Panc1 (cell line): ENCODE results near the gene CD276. TPM values are rescaled to one million over a fixed set of nuclear protein-coding genes. Genes with fewer than 3 reads are reported as not detected.

Experiments
- ATAC-seq: fragments of 200-7000 bp; cut with Tn5 transposase; 2 replicates; pipeline ENCODE4 v1.9.1; 2020; ENCODE audit warnings: mild to moderate bottlenecking, moderate library complexity
- BruUV-seq: library from RNA; stranded (reverse); fragments of 400-500 nt; replicated peaks from 2 replicates; lab custom pipeline; 2021; lab: Mats Ljungman, UMichigan
- CTCF ChIA-PET: fragments of 300-600 bp; sonication (Branson Sonifier 250); formaldehyde crosslinking; loops from one replicate; lab custom pipeline; 2022; ENCODE audit warnings: antibody characterized with exemption; lab: Charles Lee
- POLR2A ChIA-PET: fragments of 300-600 bp; sonication (Branson Sonifier 250); formaldehyde crosslinking; loops from one replicate; lab custom pipeline; 2022; ENCODE audit warnings: antibody characterized with exemption; lab: Charles Lee
- DNase-seq: peaks from one replicate; pipeline ENCODE4 v3.0.0-alpha.2; 2010; ENCODE audit warnings: low read depth, low spot score
- H3K27ac ChIP-seq: 2 replicates; pipeline ENCODE4 v1.5.1; 2011; ENCODE audit warnings: mild to moderate bottlenecking, low read length, inconsistent platforms
- H3K27me3 ChIP-seq: fragments of 200-500 bp; sonication (Bioruptor generic); 2 replicates; pipeline ENCODE4 v1.6.0; 2014; ENCODE audit warnings: low read length, inconsistent platforms; ENCODE audit not compliant: control insufficient read depth, insufficient read depth
- H3K36me3 ChIP-seq: fragments of 200-500 bp; sonication (Bioruptor generic); 2 replicates; pipeline ENCODE4 v1.5.1; 2014; ENCODE audit warnings: inconsistent platforms, mild to moderate bottlenecking, low read length, moderate library complexity; ENCODE audit not compliant: control insufficient read depth, insufficient read depth
- H3K4me1 ChIP-seq: 2 replicates; pipeline ENCODE4 v1.5.1; 2011; ENCODE audit warnings: inconsistent platforms, mild to moderate bottlenecking, low read length, moderate library complexity; ENCODE audit not compliant: control insufficient read depth, insufficient read depth
- H3K4me3 ChIP-seq, 2 experiments: 2 replicates each; pipeline ENCODE4 v1.5.1; 2011 to 2012; ENCODE audit warnings: low read depth in 2 of 2, low read length in 2 of 2, mild to moderate bottlenecking in 2 of 2, inconsistent platforms in 1 of 2, moderate library complexity in 1 of 2
- H3K9me3 ChIP-seq: fragments of 200-500 bp; sonication (Bioruptor generic); 2 replicates; pipeline ENCODE4 v1.5.1; 2014; ENCODE audit warnings: low read depth, mild to moderate bottlenecking, inconsistent platforms, low read length, moderate library complexity; ENCODE audit not compliant: control insufficient read depth, insufficient read depth
- CTCF ChIP-seq: fragments of 450-650 bp; IDR thresholded peaks from 2 replicates; pipeline ENCODE4 v1.5.1; 2017; ENCODE audit warnings: mild to moderate bottlenecking
- POLR2AphosphoS5 ChIP-seq: IDR thresholded peaks from 2 replicates; pipeline ENCODE4 v1.6.1; 2012; ENCODE audit warnings: mild to moderate bottlenecking, low read depth, low read length, moderate library complexity
- SIN3A ChIP-seq: IDR thresholded peaks from 2 replicates; pipeline ENCODE4 v1.6.1; 2012; ENCODE audit warnings: low read depth, mild to moderate bottlenecking, low read length, moderate library complexity, borderline replicate concordance; ENCODE audit not compliant: insufficient read depth
- TCF7L2 ChIP-seq: IDR thresholded peaks from 2 replicates; pipeline ENCODE4 v1.6.1; 2011; ENCODE audit warnings: mild to moderate bottlenecking, low read depth, low read length, inconsistent platforms
- in situ Hi-C: cut with HindIII; loops from 2 replicates; pipeline ENCODE4 v1.10.0; 2016; ENCODE audit warnings: low sequenced_read_pairs, low pct_unique_long_range_greater_than_20kb
- intact Hi-C: fragments of 100-400 bp; cut with micrococcal nuclease; formaldehyde crosslinking; loops from one replicate; pipeline ENCODE4 v1.10.0; 2022; ENCODE audit not compliant: unreplicated experiment
- total RNA-seq: library from RNA; stranded (reverse); gene quantifications from one replicate; pipeline ENCODE4 v1.2.1, GENCODE V29; 2021; ENCODE audit not compliant: unreplicated experiment
- TF ChIP-seq, protein P1 (sequence below), 2 experiments: IDR thresholded peaks; 2 replicates each; pipeline ENCODE4 v1.6.1; 2011 to 2012; ENCODE audit warnings: low read depth in 2 of 2, control low read depth in 1 of 2, low read length in 1 of 2, mild to moderate bottlenecking in 1 of 2, moderate library complexity in 1 of 2; ENCODE audit not compliant: insufficient read depth in 1 of 2

Gene CD276
- total RNA-seq, 1 experiment from 2014 or later: 99.1 TPM

DNA sequence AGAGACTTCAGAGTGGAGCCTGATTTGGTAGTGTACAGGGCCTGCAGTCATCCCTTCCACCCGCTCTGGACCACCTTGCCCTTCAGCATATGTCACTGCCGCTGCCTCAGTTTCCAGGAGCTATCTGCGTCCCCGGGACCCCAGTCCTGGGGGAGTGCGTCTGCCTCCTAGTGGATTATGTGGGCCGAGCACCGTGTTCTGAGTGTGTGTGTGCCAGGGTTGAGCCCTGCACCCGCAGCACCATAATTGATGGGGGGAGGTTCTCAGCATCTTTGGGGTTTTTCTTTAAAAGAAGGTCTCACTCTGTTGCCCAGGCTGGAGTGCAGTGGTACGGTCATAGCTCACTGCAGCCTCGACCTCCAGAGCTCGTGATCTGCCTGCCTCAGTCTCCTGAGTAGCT lies 33.6 kb downstream of the CD276 start:
- Histone ChIP-seq H3K4me1 (0 out of 2 replicates have a peak, but pooled peaks cover 2% of the 10 kb centered on the region), H3K27me3 (no peaks in the 10 kb centered on the region), H3K36me3 (no peaks in the 10 kb centered on the region), H3K27ac (no peak overlapping the region), H3K4me3 (no peak overlapping the region), H3K9me3 (no peaks in the 10 kb centered on the region)
- ChIA-PET POLR2A (interaction anchor here (0.6 kb wide), 1 partner anchor 55 kb away, joined by 3 read pairs; no protein-coding TSS in a partner anchor), CTCF (interaction anchor here (0.5 to 0.7 kb wide), 2 partner anchors 82 to 93 kb away, joined by 4 to 5 read pairs; no protein-coding TSS in a partner anchor)
- no TSS peak for BruUV-seq
- in situ Hi-C loops: no loop called here
- TF ChIP-seq, protein P1, sequence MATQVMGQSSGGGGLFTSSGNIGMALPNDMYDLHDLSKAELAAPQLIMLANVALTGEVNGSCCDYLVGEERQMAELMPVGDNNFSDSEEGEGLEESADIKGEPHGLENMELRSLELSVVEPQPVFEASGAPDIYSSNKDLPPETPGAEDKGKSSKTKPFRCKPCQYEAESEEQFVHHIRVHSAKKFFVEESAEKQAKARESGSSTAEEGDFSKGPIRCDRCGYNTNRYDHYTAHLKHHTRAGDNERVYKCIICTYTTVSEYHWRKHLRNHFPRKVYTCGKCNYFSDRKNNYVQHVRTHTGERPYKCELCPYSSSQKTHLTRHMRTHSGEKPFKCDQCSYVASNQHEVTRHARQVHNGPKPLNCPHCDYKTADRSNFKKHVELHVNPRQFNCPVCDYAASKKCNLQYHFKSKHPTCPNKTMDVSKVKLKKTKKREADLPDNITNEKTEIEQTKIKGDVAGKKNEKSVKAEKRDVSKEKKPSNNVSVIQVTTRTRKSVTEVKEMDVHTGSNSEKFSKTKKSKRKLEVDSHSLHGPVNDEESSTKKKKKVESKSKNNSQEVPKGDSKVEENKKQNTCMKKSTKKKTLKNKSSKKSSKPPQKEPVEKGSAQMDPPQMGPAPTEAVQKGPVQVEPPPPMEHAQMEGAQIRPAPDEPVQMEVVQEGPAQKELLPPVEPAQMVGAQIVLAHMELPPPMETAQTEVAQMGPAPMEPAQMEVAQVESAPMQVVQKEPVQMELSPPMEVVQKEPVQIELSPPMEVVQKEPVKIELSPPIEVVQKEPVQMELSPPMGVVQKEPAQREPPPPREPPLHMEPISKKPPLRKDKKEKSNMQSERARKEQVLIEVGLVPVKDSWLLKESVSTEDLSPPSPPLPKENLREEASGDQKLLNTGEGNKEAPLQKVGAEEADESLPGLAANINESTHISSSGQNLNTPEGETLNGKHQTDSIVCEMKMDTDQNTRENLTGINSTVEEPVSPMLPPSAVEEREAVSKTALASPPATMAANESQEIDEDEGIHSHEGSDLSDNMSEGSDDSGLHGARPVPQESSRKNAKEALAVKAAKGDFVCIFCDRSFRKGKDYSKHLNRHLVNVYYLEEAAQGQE (IDR thresholded peaks at IDR 0.05; ENCODE audit: insufficient read depth in 1 of 2, low read depth in 2 of 2, low read length in 1 of 2): no peak
- TF ChIP-seq CTCF (no peak; the same call in 1 of the 2 replicates), SIN3A (no peak), TCF7L2 (no peak), POLR2AphosphoS5 (no peak)
- intact Hi-C loops: no loop called here
- no peak for ATAC-seq
- no peak for DNase-seq

DNA sequence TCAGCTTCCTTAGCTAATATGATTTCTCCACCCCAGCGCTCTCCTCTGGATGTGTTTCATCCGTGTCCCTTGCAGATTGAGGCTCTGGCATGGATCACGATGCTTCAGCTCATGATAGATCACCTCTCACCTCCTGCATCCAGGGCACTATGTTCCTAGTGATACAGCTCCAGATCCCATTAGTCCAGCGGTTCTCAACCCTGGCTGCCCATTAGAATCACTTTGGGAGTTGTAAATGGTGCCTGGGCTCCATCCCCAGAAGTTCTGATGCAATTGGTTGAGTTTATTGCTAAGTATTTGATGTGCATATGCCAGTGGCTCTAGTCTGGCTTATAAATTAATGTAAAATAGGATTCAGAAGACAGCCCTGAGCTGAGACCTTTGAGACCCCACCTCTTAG lies 34.5 kb downstream of the CD276 start:
- Histone ChIP-seq H3K9me3 (no peaks in the 10 kb centered on the region), H3K4me1 (0 out of 2 replicates have a peak, but pooled peaks cover 2% of the 10 kb centered on the region), H3K27me3 (no peaks in the 10 kb centered on the region), H3K4me3 (no peak overlapping the region), H3K36me3 (no peaks in the 10 kb centered on the region), H3K27ac (no peak overlapping the region; the same call in 1 of the 2 replicates)
- no peak for TF ChIP-seq TCF7L2
- TF ChIP-seq POLR2AphosphoS5: no peak
- TF ChIP-seq, protein P1 (IDR thresholded peaks at IDR 0.05; ENCODE audit: insufficient read depth in 1 of 2, low read depth in 2 of 2, low read length in 1 of 2): no peak
- no peak for TF ChIP-seq CTCF
- no peak for TF ChIP-seq SIN3A
- POLR2A ChIA-PET: no interaction called here
- ATAC-seq (no peak), DNase-seq (no peak)
- no TSS peak for BruUV-seq
- in situ Hi-C loops (no loop called here), intact Hi-C loops (no loop called here)
- CTCF ChIA-PET: no interaction called here
